GM19395 (cell line): ENCODE measurements around the gene UBTF.

ENCODE experiments used
- ATAC-seq: cut with Tn5 transposase; IDR thresholded peaks from one replicate; pipeline ENCODE4 v1.9.1; 2021; ENCODE audit warnings: mild to moderate bottlenecking, moderate library complexity; ENCODE audit not compliant: unreplicated experiment

Gene UBTF

DNA sequence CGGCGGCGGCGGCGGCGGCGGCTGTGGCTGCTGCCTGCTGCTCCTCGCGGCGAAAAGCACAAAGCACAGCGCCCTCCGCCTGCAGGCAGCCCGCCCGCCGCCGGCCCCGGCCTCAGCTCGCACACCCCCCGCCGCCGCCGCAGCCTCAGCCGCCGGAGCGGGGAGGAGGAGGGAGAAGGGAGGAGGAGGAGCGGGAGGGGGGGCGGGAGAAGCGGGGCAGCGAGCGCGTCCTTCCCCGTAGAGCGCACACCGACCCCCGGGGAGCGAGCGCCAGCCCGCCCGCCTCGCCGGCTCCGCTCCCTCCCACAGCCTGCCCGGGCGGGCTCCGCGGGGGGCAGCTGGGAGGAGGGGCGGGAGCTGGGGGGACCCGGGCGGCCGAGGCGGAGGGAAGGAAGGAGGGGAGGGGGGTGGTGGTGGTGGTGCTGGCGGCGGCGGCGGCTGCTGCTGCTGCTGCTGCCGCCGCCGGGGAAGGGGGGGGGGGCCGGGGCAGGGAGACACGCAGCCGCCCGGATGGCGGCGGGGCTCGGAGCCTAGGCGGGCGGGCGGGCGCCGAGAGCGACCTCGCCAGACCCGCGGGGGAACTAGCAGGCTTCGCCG, at the start of gene UBTF:
Gene UBTF (minus strand): TSS at position 60 of the 597 bp plus-strand sequence. CDS start 1,446 bp downstream, outside the sequence.
- no peak for ATAC-seq

GRCh38 chr17:44268709-44269534, 49.4 kb upstream of the UBTF start:
- ATAC-seq, result no peak

- ATAC-seq, result no peak
Observed at GRCh38 chr17:44267818-44268490, 48.5 kb upstream of the UBTF start, which contains the start of gene SLC4A1. Gene SLC4A1 (minus strand): TSS chr17:44268135. CDS start chr17:44262866, 5,269 bp downstream.

DNA sequence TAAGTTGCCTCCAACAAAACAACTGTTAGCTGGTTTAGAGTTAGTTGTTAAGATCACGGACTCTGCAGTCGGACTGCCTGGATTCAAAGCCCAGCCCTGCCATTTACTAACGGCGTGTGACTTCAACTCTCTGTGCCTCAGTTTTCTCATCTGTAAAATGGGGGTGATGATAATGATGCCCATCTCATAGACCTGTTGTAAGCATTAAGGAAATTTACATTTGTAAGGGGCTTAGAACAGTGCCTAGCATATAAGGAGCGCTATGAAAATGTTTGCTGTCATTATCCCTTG, 47.6 kb upstream of the UBTF start:
- ATAC-seq, result no peak

- ATAC-seq, result no peak
Observed at GRCh38 chr17:44266402-44267164, 47.1 kb upstream of the UBTF start.

GRCh38 chr17:44263345-44263902, 43.9 kb upstream of the UBTF start:
- no peak for ATAC-seq

GRCh38 chr17:44262654-44263225, 43.3 kb upstream of the UBTF start:
- no peak for ATAC-seq

- no peak for ATAC-seq
Observed at GRCh38 chr17:44260296-44260695, 40.8 kb upstream of the UBTF start.

DNA sequence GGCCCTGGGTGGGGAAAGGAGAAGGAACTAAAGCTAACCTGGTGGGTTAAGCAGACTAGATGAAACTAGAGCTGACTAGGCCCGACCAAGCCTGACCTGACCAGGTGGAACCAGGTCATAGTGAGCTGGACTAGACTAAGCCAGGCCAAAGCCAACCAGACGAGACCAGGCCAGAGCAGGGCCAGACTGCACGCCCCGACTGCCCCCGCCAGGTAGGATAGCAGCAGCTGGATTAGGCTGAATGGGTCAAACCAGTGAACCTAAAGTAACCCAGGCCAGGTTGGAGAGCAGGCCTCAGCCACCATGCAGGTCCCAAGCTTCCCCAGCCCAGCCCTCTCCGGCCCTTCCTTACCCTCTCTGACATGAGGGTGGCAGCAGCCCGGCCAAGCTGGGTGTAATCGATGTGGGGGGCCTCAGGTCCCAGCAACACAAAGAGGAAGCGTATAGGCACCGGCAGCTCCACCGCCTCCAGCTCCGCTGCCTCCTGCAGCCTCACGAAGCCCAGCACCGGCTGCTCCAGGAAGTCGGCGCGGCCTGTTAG, 39.4 kb upstream of the UBTF start:
- ATAC-seq, result no peak

DNA sequence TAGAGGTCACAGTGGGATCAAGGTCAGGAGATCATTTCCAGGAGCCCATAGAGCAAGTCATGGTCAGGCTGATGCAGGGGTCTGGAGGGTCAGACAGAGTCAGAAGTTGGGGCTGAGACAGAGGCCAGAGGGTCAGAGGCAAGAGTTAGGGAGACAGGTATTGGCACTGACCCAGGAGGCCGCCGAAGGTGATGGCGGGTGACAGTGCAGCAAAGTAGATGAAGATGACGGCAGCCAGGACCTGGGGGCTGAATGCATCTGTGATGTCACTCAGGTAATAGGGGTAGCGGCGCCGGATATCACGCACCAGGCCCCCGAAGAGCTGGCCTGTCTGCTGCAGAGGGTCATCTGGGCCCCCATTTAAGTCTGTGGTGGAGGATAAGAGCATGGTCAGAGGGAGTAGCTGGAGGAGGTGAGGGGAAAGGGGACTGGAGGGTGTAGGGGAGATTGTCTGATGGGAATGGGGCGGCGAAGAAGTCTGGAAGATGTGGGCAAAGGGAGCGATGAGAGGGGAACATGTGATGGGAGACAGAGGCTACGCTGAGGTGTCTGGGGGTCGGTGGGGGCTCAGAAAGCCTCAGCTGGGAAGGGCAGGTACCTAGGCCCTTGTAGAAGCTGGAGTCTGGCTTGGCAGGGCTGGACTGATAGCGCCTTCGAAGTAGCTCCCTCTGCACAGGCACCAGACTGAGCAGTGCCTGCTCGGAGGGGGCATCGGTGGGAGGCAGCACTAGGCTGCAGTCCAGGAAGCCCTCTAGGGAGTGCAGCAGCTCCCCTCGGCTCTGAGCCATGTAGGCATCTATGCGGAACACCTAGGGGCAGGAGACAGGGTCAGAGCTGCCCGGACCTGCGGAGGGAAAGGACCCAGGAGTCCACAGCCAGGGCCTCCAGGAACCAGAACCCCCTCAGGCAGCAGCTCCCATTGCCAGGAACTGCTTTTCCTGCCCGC, 38.6 kb upstream of the UBTF start:
- no peak for ATAC-seq

GRCh38 chr17:44256671-44257070, 37.2 kb upstream of the UBTF start:
- no peak for ATAC-seq

- no peak for ATAC-seq
Observed at GRCh38 chr17:44255915-44256314, 36.4 kb upstream of the UBTF start.

GRCh38 chr17:44254361-44255095, 35.1 kb upstream of the UBTF start:
- no peak for ATAC-seq

GRCh38 chr17:44253006-44253405, 33.5 kb upstream of the UBTF start:
- no peak for ATAC-seq

DNA sequence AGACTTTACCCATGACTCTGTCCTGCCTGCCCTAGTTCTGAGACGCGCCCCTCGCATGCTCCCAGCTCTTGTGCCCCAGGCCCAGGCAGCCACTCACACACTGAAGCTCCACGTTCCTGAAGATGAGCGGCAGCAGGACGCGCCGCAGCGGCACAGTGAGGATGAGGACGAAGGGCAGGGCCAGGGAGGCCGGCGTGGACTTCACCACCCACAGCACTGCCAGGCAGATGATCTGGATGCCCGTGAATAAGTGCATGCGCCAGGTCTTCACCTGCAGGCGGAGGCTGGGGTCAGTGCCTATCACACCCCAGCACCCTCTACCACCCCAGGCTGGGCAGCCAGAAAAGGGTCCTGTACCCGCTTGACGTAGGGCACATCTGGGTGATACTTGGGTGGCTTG, 31.6 kb upstream of the UBTF start:
- no peak for ATAC-seq

DNA sequence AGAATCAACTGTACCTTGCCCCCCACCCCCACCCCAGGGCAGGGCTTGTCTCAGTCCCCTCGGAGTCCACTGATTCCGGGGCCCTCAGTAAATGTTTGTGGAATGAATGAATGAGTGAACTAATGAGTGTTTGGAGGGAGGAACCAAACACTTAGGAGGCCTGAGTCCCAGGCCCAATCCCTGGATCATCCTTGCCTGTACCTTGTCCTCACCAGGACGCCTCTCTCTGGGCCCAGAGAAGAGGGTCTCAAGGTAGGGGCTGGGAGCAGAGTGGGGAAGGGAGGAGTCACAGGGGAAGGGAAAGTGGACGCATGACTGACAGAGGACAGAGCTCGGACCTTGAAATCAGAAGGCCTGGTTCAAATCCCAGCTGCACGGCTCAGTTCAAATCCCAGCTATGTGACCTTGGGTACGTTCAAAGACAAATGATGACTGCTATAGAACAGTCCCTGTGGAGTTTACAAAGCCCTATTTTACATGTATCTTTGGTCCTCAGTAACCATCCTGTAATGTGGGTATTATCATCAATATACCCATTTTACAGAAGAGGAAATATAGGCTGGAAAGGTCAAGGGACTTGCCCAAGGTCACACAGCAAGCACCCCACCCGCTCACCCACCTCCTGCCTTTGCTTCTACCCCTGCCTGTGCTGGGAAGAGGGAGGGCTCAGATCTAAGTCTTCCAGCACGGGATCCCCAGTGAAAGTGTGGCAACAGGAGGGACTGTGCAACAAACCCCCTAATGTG, 30.2 kb upstream of the UBTF start:
- no peak for ATAC-seq

GRCh38 chr17:44247876-44248736, 28.6 kb upstream of the UBTF start:
- no peak for ATAC-seq
